IMR-90 (cell line): ENCODE measurements around the gene CXorf38. TPM values are rescaled to one million over a fixed set of nuclear protein-coding genes. Genes with fewer than 3 reads are reported as not detected.

Source experiments
- ATAC-seq: fragments of 200-7000 bp; cut with Tn5 transposase; 2 replicates; pipeline ENCODE4 v1.9.1; 2020; ENCODE audit warnings: low read depth, mild to moderate bottlenecking, moderate library complexity
- BruUV-seq: library from RNA; stranded (reverse); fragments of 400-500 nt; replicated peaks from 2 replicates; lab custom pipeline; 2021; lab: Mats Ljungman, UMichigan
- CTCF ChIA-PET: fragments of 300-600 bp; formaldehyde crosslinking; extraction: SDS; loops from one replicate; lab custom pipeline; 2021; ENCODE audit warnings: antibody characterized with exemption; lab: Yijun Ruan, JAX
- POLR2A ChIA-PET: fragments of 300-600 bp; sonication (Branson Sonifier 250); formaldehyde crosslinking; loops from one replicate; lab custom pipeline; 2022; ENCODE audit warnings: antibody characterized with exemption; ENCODE audit not compliant: unreplicated experiment; lab: Charles Lee
- DNase-seq: peaks from one replicate; pipeline ENCODE4 v3.0.0; 2013
- H2AFZ ChIP-seq: replicated peaks from 2 replicates; pipeline ENCODE3; 2013; ENCODE audit warnings: low read length, mild to moderate bottlenecking; ENCODE audit not compliant: poor library complexity
- H2AK5ac ChIP-seq: 2 replicates; pipeline ENCODE4 v1.6.1; 2013; ENCODE audit warnings: low read depth, low read length, inconsistent platforms
- H2AK9ac ChIP-seq: replicated peaks from 2 replicates; pipeline ENCODE3; 2013; ENCODE audit warnings: mild to moderate bottlenecking, low read depth, low read length, moderate library complexity; ENCODE audit not compliant: poor library complexity
- H2BK120ac ChIP-seq: 2 replicates; pipeline ENCODE4 v1.6.1; 2013; ENCODE audit warnings: low read depth, low read length, inconsistent platforms
- H2BK15ac ChIP-seq: 3 replicates; pipeline ENCODE4 v1.6.1; 2013; ENCODE audit warnings: low read depth, low read length, inconsistent platforms
- H2BK20ac ChIP-seq: 2 replicates; pipeline ENCODE4 v1.6.1; 2013; ENCODE audit warnings: low read depth, mild to moderate bottlenecking, inconsistent platforms, low read length, moderate library complexity
- H2BK5ac ChIP-seq: 2 replicates; pipeline ENCODE4 v1.6.1; 2013; ENCODE audit warnings: mild to moderate bottlenecking, low read depth, low read length, inconsistent platforms; ENCODE audit not compliant: poor library complexity, severe bottlenecking
- H3K14ac ChIP-seq: replicated peaks from 2 replicates; pipeline ENCODE4 v1.6.1; 2013; ENCODE audit warnings: low read depth, low read length, inconsistent platforms
- H3K18ac ChIP-seq: 2 replicates; pipeline ENCODE4 v1.6.1; 2013; ENCODE audit warnings: low read depth, low read length, control low read depth
- H3K23ac ChIP-seq: 2 replicates; pipeline ENCODE4 v1.6.1; 2013; ENCODE audit warnings: low read depth, low read length, inconsistent platforms
- H3K27ac ChIP-seq: 2 replicates; pipeline ENCODE4 v1.5.1; 2013; ENCODE audit warnings: mild to moderate bottlenecking, control low read depth, low read length; ENCODE audit not compliant: insufficient read depth
- H3K27me3 ChIP-seq: 2 replicates; pipeline ENCODE4 v1.6.1; 2013; ENCODE audit warnings: low read length; ENCODE audit not compliant: control insufficient read depth, insufficient read depth
- H3K36me3 ChIP-seq: 2 replicates; pipeline ENCODE4 v1.6.1; 2013; ENCODE audit warnings: low read length, mixed read lengths; ENCODE audit not compliant: control insufficient read depth, insufficient read depth
- H3K4ac ChIP-seq: 2 replicates; pipeline ENCODE4 v1.6.1; 2013; ENCODE audit warnings: low read depth, low read length, inconsistent platforms
- H3K4me1 ChIP-seq: 2 replicates; pipeline ENCODE4 v1.6.1; 2013; ENCODE audit warnings: low read length, mixed read lengths; ENCODE audit not compliant: control insufficient read depth, insufficient read depth
- H3K4me2 ChIP-seq: 2 replicates; pipeline ENCODE4 v1.6.1; 2013; ENCODE audit warnings: low read depth, mild to moderate bottlenecking, control low read depth, low read length, moderate library complexity
- H3K4me3 ChIP-seq: 2 replicates; pipeline ENCODE4 v1.5.1; 2013; ENCODE audit warnings: low read depth, mild to moderate bottlenecking, control low read depth, low read length, moderate library complexity; ENCODE audit not compliant: insufficient read depth
- H3K56ac ChIP-seq: 2 replicates; pipeline ENCODE4 v1.6.1; 2013; ENCODE audit warnings: low read length, inconsistent platforms; ENCODE audit not compliant: insufficient read depth; ENCODE audit errors: extremely low read depth
- H3K79me1 ChIP-seq, 2 experiments: 2 replicates each; pipeline ENCODE4 v1.6.1; 2013; ENCODE audit warnings: low read length in 2 of 2, inconsistent platforms in 1 of 2, low read depth in 1 of 2
- H3K9ac ChIP-seq: 2 replicates; pipeline ENCODE4 v1.6.1; 2013; ENCODE audit warnings: low read depth, low read length, control low read depth
- H3K9me1 ChIP-seq: 2 replicates; pipeline ENCODE4 v1.6.1; 2013; ENCODE audit warnings: low read length, inconsistent platforms; ENCODE audit not compliant: insufficient read depth
- H3K9me3 ChIP-seq: 2 replicates; pipeline ENCODE4 v1.6.1; 2013; ENCODE audit warnings: low read length; ENCODE audit not compliant: control insufficient read depth, insufficient read depth
- H4K20me1 ChIP-seq: 2 replicates; pipeline ENCODE4 v1.6.1; 2013; ENCODE audit warnings: low read length, inconsistent platforms; ENCODE audit not compliant: insufficient read depth
- H4K5ac ChIP-seq: 2 replicates; pipeline ENCODE4 v1.6.1; 2013; ENCODE audit warnings: mild to moderate bottlenecking, low read depth, low read length, control low read depth
- H4K8ac ChIP-seq, 2 experiments: 2 replicates each; pipeline ENCODE4 v1.6.1; 2013; ENCODE audit warnings: low read depth in 2 of 2, low read length in 2 of 2, control low read depth in 1 of 2, inconsistent platforms in 1 of 2
- H4K91ac ChIP-seq: 2 replicates; pipeline ENCODE4 v1.6.1; 2013; ENCODE audit warnings: low read depth, low read length, inconsistent platforms; ENCODE audit not compliant: insufficient read depth
- MAFK ChIP-seq: IDR thresholded peaks from 2 replicates; pipeline ENCODE4 v1.6.1; 2012; ENCODE audit warnings: low read depth, low read length, improper control_type of control experiment
- WGBS, 2 experiments: methylation state at CpG; one replicate each; pipeline versions ENCODE4 v1.1.5 to v1.1.7; 2013; ENCODE audit warnings: missing lambda C conversion rate in 2 of 2; ENCODE audit not compliant: insufficient read length in 1 of 2; ENCODE audit errors: extremely low coverage in 2 of 2; 5-methylcytosine and 5-hydroxymethylcytosine counted together
- dilution Hi-C: fragments of 300-500 bp; cut with HindIII; formaldehyde crosslinking; loops from one replicate; pipeline ENCODE4 v1.14.3; 2018; ENCODE audit warnings: low sequenced_read_pairs; ENCODE audit not compliant: unreplicated experiment
- in situ Hi-C: fragments of 300-500 bp; cut with MboI; formaldehyde crosslinking; loops from 3 replicates; pipeline ENCODE4 v1.14.3; 2019; ENCODE audit warnings: low sequenced_read_pairs, inconsistent platforms, mixed read lengths
- intact Hi-C: fragments of 100-400 bp; cut with micrococcal nuclease; formaldehyde crosslinking; loops from 2 replicates; pipeline ENCODE4 v1.10.0; 2022
- polyA plus RNA-seq, 3 experiments: library from polyadenylated mRNA; depleted of rRNA; stranded (reverse); fragments of >200 nt; gene quantifications; 2 replicates each; pipeline ENCODE4 v1.2.3, GENCODE V29; 2012; ENCODE audit warnings: low replicate concordance in 1 of 3
- total RNA-seq: library from RNA; depleted of rRNA; stranded (reverse); fragments of >200 nt; gene quantifications from 2 replicates; pipeline ENCODE4 v1.2.3, GENCODE V29; 2012
- TF ChIP-seq, protein P1 (sequence below): fragments of 150-350 bp; IDR thresholded peaks from 2 replicates; pipeline ENCODE4 v1.6.1; 2017; ENCODE audit warnings: mild to moderate bottlenecking, antibody characterized with exemption, low read length, low read depth

The CXorf38 gene
- total and polyA plus RNA-seq, 2 of the 4 experiments (the other 2 are of a cell fraction): 7.0 to 9.9 TPM

DNA sequence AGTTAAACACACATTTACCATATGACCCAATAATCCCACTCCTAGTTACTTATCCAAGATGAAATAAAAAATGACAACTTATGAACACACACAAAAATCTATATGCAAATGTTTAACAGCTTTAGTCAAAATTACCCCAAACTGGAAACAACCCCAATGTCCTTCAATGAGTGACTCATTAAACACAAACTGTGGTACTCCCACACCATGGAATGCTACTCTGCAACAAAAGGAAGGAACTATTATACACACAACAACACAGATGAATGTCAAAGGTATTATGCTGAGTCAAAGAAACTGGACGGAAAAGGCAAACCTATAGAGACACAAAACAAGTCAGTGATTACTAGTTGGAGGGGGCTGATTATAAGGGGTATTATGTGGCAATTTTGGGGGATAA is 47.4 kb upstream of the CXorf38 start:
- no peak overlapping the region for H4K91ac ChIP-seq
- BruUV-seq: no TSS peak
- H2BK5ac ChIP-seq: no peak overlapping the region
- H3K27me3 ChIP-seq: peaks cover 1% of the 10 kb centered on the region; the same call in 1 of the 2 replicates
- no peaks in the 10 kb centered on the region for H4K20me1 ChIP-seq
- H2AK9ac ChIP-seq: no peak overlapping the region
- intact Hi-C loops: no loop called here
- no peaks in the 10 kb centered on the region for H3K79me1 ChIP-seq
- H3K4me3 ChIP-seq: no peak overlapping the region
- H3K4ac ChIP-seq: no peak overlapping the region
- dilution Hi-C loops: no loop called here
- in situ Hi-C loops: no loop called here
- H2BK15ac ChIP-seq: no peak overlapping the region
- DNase-seq (peak; percentile 26), ATAC-seq (peak; percentile 37; the same call in 1 of the 2 replicates)
- no peak overlapping the region for H3K18ac ChIP-seq
- peak; percentile 38; the same call in 1 of the 2 replicates for TF ChIP-seq MAFK
- TF ChIP-seq, protein P1, sequence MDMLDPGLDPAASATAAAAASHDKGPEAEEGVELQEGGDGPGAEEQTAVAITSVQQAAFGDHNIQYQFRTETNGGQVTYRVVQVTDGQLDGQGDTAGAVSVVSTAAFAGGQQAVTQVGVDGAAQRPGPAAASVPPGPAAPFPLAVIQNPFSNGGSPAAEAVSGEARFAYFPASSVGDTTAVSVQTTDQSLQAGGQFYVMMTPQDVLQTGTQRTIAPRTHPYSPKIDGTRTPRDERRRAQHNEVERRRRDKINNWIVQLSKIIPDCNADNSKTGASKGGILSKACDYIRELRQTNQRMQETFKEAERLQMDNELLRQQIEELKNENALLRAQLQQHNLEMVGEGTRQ: no peak
- no peak overlapping the region for H3K23ac ChIP-seq
- H3K9ac ChIP-seq: no peak overlapping the region
- H3K14ac ChIP-seq: no peak overlapping the region
- H3K4me1 ChIP-seq: no peaks in the 10 kb centered on the region
- H2BK20ac ChIP-seq: no peak overlapping the region
- ChIA-PET POLR2A (no interaction called here), CTCF (no interaction called here)
- H3K9me1 ChIP-seq: no peaks in the 10 kb centered on the region
- H2AFZ ChIP-seq: no peak overlapping the region
- H2AK5ac ChIP-seq: no peak overlapping the region
- no CpG with 5 or more reads among the region's 1 CpG for WGBS, 2 experiments
- no peak overlapping the region for H4K5ac ChIP-seq
- H2BK120ac ChIP-seq: no peak overlapping the region
- H3K56ac ChIP-seq: no peak overlapping the region
- H3K9me3 ChIP-seq: no peaks in the 10 kb centered on the region
- H3K4me2 ChIP-seq: no peak overlapping the region
- H4K8ac ChIP-seq: no peak overlapping the region
- no peak overlapping the region for H3K27ac ChIP-seq
- peaks cover 4% of the 10 kb centered on the region; the same call in 1 of the 2 replicates for H3K36me3 ChIP-seq
